ENCODE data around the gene TTC21A.

GRCh38 chr3:39096775-39097174 lies 10.7 kb upstream of the TTC21A start:
- TF ChIP-seq CTCF (conservative IDR thresholded peaks at IDR 0.05) (no peak), EZH2 (IDR thresholded peaks at IDR 0.05; ENCODE audit: low read depth) (no peak)

Data from PC-9 (cell line).